K562 (cell line): Measurements from ENCODE around the gene CREB3L2. TPM values are rescaled to one million over a fixed set of nuclear protein-coding genes. Genes with fewer than 3 reads are reported as not detected.

ENCODE experiments used
- ATF1 ChIP-seq, 2 experiments: fragments of 450-650 bp in 1 of 2; IDR thresholded peaks; 2 replicates each; pipeline ENCODE4 v1.6.1; 2016; ENCODE audit warnings: missing compliant biosample characterization in 1 of 2, missing genetic modification characterization in 1 of 2
- ID3 ChIP-seq, 2 experiments: fragments of 250-450 bp in 1 of 2; fragments of 450-650 bp in 1 of 2; sonication (Bioruptor Pico) in 1 of 2; IDR thresholded peaks; 2 replicates each; pipeline versions ENCODE4 v1.6.1 to v1.8.0; 2016 to 2021; ENCODE audit warnings: mild to moderate bottlenecking in 2 of 2, moderate library complexity in 2 of 2, missing compliant biosample characterization in 1 of 2, missing genetic modification characterization in 1 of 2
- PTRF ChIP-seq: fragments of 450-650 bp; IDR thresholded peaks from 2 replicates; pipeline ENCODE4 v1.6.1; 2016; ENCODE audit warnings: mild to moderate bottlenecking, missing genetic modification characterization, missing compliant biosample characterization
- STAG1 ChIP-seq: sonication (generic); formaldehyde crosslinking; IDR thresholded peaks from 2 replicates; pipeline ENCODE4 v1.5.0; 2020; ENCODE audit warnings: missing genetic modification reagents, borderline replicate concordance
- ZNF780A ChIP-seq: fragments of 250-450 bp; sonication (Bioruptor Pico); IDR thresholded peaks from 2 replicates; pipeline ENCODE4 v1.5.0; 2021; ENCODE audit warnings: mild to moderate bottlenecking
- polyA plus RNA-seq, 8 experiments: library from polyadenylated mRNA; depleted of rRNA in 4 of 8; stranded (reverse) in 5 of 8; unstranded in 3 of 8; fragments of >200 nt; fragmentation: Nextera tagmentation in 2 of 8; fragmentation: Illumina TruSeq in 1 of 8; extraction: Ambion mirVana in 2 of 8; extraction: Trizol in 1 of 8; gene quantifications; 2 replicates each; pipeline versions ENCODE4 v1.2.1 to v1.2.3, GENCODE V29; 2011 to 2014; ENCODE audit warnings: inconsistent platforms in 1 of 8, missing spikeins in 1 of 8
- total RNA-seq, 7 experiments: library from RNA; depleted of rRNA in 6 of 7; stranded (reverse); fragments of >200 nt in 6 of 7; fragmentation: Illumina TruSeq in 2 of 7; extraction: Trizol in 2 of 7; gene quantifications; 2 replicates each; pipeline versions ENCODE4 v1.2.1 to v1.2.3, GENCODE V29; 2011 to 2021; ENCODE audit warnings: low replicate concordance in 1 of 7
- TF ChIP-seq, protein P1 (sequence below): fragments of 450-650 bp; formaldehyde crosslinking; IDR thresholded peaks from 2 replicates; pipeline ENCODE4 v1.4.0; 2022; ENCODE audit warnings: missing genetic modification characterization

CREB3L2 gene
- total and polyA plus RNA-seq, 9 of the 15 experiments (the other 6 are each of a cell fraction or from before 2014, with no cell fraction given): 7.1 to 45.6 (median 15.8) TPM

- TF ChIP-seq ID3 (CRISPR knock-in tag; IDR thresholded peaks at IDR 0.05): no peak
- TF ChIP-seq ID3 (tag; IDR thresholded peaks at IDR 0.05): peak; percentile 39; the same call in 1 of the 2 replicates
- TF ChIP-seq, protein P1, sequence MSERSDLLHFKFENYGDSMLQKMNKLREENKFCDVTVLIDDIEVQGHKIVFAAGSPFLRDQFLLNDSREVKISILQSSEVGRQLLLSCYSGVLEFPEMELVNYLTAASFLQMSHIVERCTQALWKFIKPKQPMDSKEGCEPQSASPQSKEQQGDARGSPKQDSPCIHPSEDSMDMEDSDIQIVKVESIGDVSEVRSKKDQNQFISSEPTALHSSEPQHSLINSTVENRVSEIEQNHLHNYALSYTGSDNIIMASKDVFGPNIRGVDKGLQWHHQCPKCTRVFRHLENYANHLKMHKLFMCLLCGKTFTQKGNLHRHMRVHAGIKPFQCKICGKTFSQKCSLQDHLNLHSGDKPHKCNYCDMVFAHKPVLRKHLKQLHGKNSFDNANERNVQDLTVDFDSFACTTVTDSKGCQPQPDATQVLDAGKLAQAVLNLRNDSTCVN: no peak
- no peak for TF ChIP-seq ATF1 (CRISPR knock-in tag; IDR thresholded peaks at IDR 0.05)
- peak; percentile 85 for TF ChIP-seq ATF1 (tag; IDR thresholded peaks at IDR 0.05)
- TF ChIP-seq PTRF (tag): 0 out of 2 replicates have a peak, but pooled peaks have one; percentile 37
- no peak for TF ChIP-seq STAG1 (CRISPR knock-in tag)
- no peak for TF ChIP-seq ZNF780A (CRISPR knock-in tag)
These were observed 35.2 kb downstream of the CREB3L2 start (continued) for GRCh38 chr7:137966641-137967142.
